ENCODE data around the gene FYN.

DNA sequence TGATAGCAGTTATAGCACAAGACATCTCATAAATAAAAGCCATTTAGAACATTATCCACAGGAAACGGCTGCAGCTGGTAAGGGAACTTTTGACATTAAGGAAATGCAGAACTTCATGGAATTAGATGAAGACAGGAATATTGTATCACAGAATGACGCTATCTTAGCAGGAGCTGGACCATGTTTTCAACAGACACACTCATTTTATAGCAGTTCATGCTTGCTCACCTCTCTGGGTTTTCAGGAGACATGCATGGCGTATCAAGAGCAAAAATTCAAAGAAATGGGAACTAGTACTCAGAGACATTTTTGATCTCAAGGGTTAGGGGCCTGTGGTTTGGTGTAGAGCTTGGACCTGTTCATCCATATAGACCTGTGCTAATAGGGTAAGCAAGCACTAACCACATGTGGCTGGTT, 125.0 kb downstream of the FYN start:
- TF ChIP-seq, protein P1, sequence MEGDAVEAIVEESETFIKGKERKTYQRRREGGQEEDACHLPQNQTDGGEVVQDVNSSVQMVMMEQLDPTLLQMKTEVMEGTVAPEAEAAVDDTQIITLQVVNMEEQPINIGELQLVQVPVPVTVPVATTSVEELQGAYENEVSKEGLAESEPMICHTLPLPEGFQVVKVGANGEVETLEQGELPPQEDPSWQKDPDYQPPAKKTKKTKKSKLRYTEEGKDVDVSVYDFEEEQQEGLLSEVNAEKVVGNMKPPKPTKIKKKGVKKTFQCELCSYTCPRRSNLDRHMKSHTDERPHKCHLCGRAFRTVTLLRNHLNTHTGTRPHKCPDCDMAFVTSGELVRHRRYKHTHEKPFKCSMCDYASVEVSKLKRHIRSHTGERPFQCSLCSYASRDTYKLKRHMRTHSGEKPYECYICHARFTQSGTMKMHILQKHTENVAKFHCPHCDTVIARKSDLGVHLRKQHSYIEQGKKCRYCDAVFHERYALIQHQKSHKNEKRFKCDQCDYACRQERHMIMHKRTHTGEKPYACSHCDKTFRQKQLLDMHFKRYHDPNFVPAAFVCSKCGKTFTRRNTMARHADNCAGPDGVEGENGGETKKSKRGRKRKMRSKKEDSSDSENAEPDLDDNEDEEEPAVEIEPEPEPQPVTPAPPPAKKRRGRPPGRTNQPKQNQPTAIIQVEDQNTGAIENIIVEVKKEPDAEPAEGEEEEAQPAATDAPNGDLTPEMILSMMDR (IDR thresholded peaks at IDR 0.05; ENCODE audit: low read depth, low read length, missing input control): no peak
- no peak for TF ChIP-seq HNF4G (IDR thresholded peaks at IDR 0.05)
- no peak for TF ChIP-seq RAD21 (IDR thresholded peaks at IDR 0.05)
- no peak for TF ChIP-seq FOXA2 (IDR thresholded peaks at IDR 0.05)
- no peak for TF ChIP-seq SP1 (IDR thresholded peaks at IDR 0.05)
